Measurements from ENCODE around the gene SPPL3.

The SPPL3 gene

DNA sequence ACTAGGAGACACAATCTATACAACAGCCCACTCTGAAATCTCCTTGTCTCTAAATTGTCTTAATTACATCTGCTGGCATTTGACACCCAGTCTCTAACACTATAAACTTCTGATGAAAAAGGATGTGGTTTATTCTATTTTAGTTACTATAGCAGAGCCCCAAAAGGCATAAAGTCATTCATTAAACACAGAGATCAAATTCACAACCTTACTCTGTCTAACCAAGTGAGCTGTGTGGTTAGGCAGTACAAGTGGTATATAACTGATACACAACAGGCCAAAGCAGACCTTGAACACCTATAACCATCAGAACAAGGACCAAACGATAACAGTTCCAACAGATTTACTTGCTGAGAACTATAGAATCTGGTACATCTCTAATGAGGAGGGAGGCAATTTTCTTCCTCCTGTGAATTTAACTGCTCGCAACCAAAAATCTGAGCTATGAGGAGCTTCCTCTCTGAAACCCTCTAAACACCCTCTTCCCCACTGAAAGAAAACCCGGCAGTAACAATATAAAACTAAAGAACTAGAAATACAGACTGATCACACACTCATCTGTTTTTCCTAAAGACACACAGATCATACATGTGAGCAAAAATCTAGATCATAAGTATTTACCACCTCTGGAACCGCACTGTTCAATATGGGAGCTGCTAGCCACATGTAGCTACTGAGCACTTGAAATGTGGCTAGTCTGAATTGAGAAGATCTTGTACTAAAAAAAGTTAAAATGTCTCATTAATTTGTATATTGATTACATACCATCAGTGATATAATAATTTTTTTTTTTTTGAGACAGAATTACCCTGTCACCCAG lies 17.7 kb downstream of the SPPL3 start:
- Histone ChIP-seq H3K4me1 (ENCODE audit: insufficient read depth, low read length) (peaks cover 4% of the 10 kb centered on the region; the same call in 1 of the 2 replicates), H3K36me3 (ENCODE audit: insufficient read depth, low read depth, low read length) (no peaks in the 10 kb centered on the region), H3K27me3 (ENCODE audit: insufficient read depth, low read length) (no peaks in the 10 kb centered on the region), H3K9me3 (ENCODE audit: insufficient read depth, low read depth, low read length) (no peaks in the 10 kb centered on the region), H3K27ac (ENCODE audit: low read length) (no peak overlapping the region), H3K4me3 (ENCODE audit: low read length) (no peak overlapping the region), H3K9ac (ENCODE audit: low read depth, low read length) (no peak overlapping the region)

DNA sequence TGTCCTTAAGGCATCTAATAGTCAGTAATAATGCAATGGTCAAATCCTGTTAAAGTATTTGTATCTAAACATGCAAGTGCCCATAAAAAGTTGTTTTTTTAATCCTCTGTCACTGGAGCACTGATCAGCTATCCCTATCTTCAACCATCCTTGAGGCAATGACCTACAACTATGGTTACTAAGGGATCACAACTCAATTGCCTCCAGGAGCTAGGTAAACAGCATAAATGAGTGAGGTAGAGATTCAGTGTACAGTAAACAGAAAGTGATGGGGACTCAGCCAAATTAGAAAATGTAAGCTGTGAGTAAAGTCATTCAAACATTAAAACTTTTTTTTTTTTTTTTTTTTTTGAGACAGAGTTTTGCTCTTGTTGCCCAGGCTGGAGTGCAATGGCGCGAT lies 18.6 kb downstream of the SPPL3 start:
- no peak overlapping the region for H3K4me3 ChIP-seq (ENCODE audit: low read length)
- no peaks in the 10 kb centered on the region for H3K9me3 ChIP-seq (ENCODE audit: insufficient read depth, low read depth, low read length)
- H3K27ac ChIP-seq (ENCODE audit: low read length) = no peak overlapping the region
- no peak overlapping the region for H3K9ac ChIP-seq (ENCODE audit: low read depth, low read length)
- no peaks in the 10 kb centered on the region for H3K4me1 ChIP-seq (ENCODE audit: insufficient read depth, low read length)
- no peaks in the 10 kb centered on the region for H3K27me3 ChIP-seq (ENCODE audit: insufficient read depth, low read length)
- no peaks in the 10 kb centered on the region for H3K36me3 ChIP-seq (ENCODE audit: insufficient read depth, low read depth, low read length)

DNA sequence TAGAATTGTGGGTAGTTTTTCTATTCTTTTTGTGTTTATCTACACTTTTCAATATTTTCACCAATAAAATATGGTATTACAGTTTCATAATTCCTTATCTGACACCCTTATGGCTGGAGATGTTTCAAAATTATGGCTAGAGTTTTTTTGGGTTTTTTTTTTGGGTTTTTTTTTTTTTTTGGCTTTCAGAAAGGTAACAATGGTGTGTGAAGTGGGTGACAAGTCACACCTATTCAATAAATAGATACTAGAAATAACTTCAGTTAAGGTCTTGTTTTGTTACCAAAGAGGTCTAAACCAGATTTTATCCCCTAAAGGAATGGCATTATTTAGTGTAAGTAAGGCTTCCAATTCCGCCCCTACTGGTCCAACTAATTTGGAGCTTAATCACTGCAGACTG lies 19.5 kb downstream of the SPPL3 start:
- Histone ChIP-seq H3K27me3 (ENCODE audit: insufficient read depth, low read length) (no peaks in the 10 kb centered on the region), H3K27ac (ENCODE audit: low read length) (no peak overlapping the region), H3K4me1 (ENCODE audit: insufficient read depth, low read length) (no peaks in the 10 kb centered on the region), H3K4me3 (ENCODE audit: low read length) (no peak overlapping the region), H3K36me3 (ENCODE audit: insufficient read depth, low read depth, low read length) (no peaks in the 10 kb centered on the region), H3K9ac (ENCODE audit: low read depth, low read length) (no peak overlapping the region), H3K9me3 (ENCODE audit: insufficient read depth, low read depth, low read length) (no peaks in the 10 kb centered on the region)

DNA sequence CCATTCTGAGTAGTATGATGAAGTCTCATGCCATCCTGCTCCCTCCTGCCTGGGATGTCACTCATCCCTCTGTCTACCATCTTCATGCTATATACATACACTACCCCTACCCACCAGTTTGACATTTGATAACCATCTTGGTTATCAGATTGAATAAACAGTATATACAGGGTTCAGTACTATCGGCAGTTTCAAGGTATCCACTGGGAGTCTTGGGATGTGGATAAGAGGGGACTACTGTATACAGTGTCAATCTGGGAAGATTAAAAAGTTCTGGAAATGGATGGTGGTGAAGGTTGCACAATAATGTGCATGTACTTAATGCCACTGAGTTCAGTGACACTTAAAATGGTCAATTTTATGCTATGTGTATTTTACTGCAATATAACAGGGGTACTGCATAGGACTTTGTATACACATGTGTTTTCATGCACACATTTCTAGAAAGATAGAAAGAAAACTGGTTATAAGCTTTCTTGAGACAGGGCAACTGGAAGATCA lies 22.1 kb downstream of the SPPL3 start:
- Histone ChIP-seq H3K27me3 (ENCODE audit: insufficient read depth, low read length) (no peaks in the 10 kb centered on the region), H3K27ac (ENCODE audit: low read length) (no peak overlapping the region), H3K4me3 (ENCODE audit: low read length) (no peak overlapping the region), H3K36me3 (ENCODE audit: insufficient read depth, low read depth, low read length) (no peaks in the 10 kb centered on the region), H3K4me1 (ENCODE audit: insufficient read depth, low read length) (0 out of 2 replicates have a peak, but pooled peaks cover 4% of the 10 kb centered on the region), H3K9me3 (ENCODE audit: insufficient read depth, low read depth, low read length) (no peaks in the 10 kb centered on the region), H3K9ac (ENCODE audit: low read depth, low read length) (no peak overlapping the region)

DNA sequence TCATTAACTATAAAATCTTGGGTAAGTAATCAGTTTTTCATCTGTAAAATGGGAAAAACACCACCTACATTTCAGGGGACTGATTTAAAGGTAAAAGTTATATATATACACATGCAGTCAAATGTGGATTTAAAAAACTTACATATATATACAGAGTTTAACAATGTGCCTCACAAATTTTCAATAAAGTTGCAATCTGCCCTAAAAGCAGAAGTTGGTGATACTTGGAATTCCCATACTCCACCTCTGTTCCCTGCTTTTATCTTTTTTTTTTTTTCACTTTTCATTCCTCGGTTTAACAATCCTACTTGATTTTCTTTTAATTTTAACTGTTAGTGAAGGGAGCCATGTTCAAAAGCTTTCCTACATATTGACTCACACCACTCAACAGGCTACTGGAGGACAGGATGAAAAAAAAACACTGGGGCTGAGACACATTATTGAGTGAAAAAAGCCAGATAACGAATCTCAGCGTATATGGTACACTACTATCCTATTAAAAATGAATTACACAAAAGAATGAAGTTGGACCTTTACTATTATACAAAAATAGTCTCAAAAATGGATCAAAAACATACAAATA lies 24.3 kb downstream of the SPPL3 start:
- Histone ChIP-seq H3K27ac (ENCODE audit: low read length) (no peak overlapping the region), H3K9ac (ENCODE audit: low read depth, low read length) (no peak overlapping the region), H3K9me3 (ENCODE audit: insufficient read depth, low read depth, low read length) (no peaks in the 10 kb centered on the region), H3K27me3 (ENCODE audit: insufficient read depth, low read length) (no peaks in the 10 kb centered on the region), H3K36me3 (ENCODE audit: insufficient read depth, low read depth, low read length) (no peaks in the 10 kb centered on the region), H3K4me1 (ENCODE audit: insufficient read depth, low read length) (0 out of 2 replicates have a peak, but pooled peaks cover 4% of the 10 kb centered on the region), H3K4me3 (ENCODE audit: low read length) (no peak overlapping the region)

DNA sequence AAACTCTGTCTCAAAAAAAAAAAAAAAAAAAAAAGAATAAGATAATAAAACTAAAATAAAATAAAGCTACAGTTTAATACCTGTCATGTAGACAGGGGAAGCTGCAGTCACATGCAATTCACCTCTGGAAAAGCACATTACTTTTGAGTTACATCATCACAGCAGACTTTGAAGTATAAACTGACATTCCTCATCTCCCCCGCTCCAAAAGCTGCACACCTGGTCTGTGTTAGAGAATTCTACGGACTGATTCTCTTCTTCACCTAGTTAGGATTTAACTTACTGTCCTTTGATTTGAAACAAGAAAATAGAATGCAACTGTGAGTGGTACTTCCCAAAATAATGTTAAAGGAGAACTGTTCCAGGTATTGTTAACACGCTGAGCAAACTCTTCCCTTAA lies 25.1 kb downstream of the SPPL3 start:
- no peak overlapping the region for H3K9ac ChIP-seq (ENCODE audit: low read depth, low read length)
- H3K4me1 ChIP-seq (ENCODE audit: insufficient read depth, low read length) = 0 out of 2 replicates have a peak, but pooled peaks cover 4% of the 10 kb centered on the region
- H3K27me3 ChIP-seq (ENCODE audit: insufficient read depth, low read length) = no peaks in the 10 kb centered on the region
- no peak overlapping the region for H3K4me3 ChIP-seq (ENCODE audit: low read length)
- H3K36me3 ChIP-seq (ENCODE audit: insufficient read depth, low read depth, low read length) = no peaks in the 10 kb centered on the region
- H3K9me3 ChIP-seq (ENCODE audit: insufficient read depth, low read depth, low read length) = no peaks in the 10 kb centered on the region
- no peak overlapping the region for H3K27ac ChIP-seq (ENCODE audit: low read length)

DNA sequence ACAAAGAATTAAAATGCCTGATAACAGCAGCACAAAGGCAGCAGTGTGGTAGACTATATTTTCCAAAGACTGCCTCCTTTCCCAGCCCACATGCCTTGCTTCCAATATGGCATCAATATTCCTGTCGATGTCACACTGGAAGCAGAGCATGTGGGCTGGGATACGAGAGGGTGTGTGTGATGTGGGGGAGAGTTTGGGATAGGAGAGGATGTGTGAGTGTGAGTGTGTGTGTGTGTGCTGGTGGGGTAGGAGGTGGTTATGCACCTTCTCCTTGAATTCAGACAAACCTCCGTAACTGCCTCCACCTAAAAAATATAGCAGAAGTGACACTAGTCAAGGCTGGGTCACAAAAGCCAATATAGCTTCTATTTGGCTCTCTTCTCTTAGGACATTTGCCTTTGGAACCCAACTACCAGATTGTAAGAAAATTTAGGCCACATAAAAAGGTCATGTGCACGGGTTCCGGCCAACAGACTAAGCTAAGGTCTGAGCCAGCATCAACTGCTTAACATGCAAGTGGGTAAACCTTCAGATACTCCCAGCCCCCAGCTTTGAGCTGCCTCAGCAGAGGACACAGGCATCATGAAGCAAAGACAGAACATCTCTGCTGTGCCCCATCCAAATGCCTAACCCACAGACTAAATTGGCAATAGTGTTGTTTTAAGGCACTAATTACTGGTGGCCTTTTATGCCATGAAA lies 29.5 kb downstream of the SPPL3 start:
- H3K4me3 ChIP-seq (ENCODE audit: low read length) = no peak overlapping the region
- no peaks in the 10 kb centered on the region for H3K36me3 ChIP-seq (ENCODE audit: insufficient read depth, low read depth, low read length)
- no peak overlapping the region for H3K27ac ChIP-seq (ENCODE audit: low read length)
- H3K4me1 ChIP-seq (ENCODE audit: insufficient read depth, low read length) = 0 out of 2 replicates have a peak, but pooled peaks cover 4% of the 10 kb centered on the region
- no peak overlapping the region for H3K9ac ChIP-seq (ENCODE audit: low read depth, low read length)
- no peaks in the 10 kb centered on the region for H3K27me3 ChIP-seq (ENCODE audit: insufficient read depth, low read length)
- H3K9me3 ChIP-seq (ENCODE audit: insufficient read depth, low read depth, low read length) = no peaks in the 10 kb centered on the region

DNA sequence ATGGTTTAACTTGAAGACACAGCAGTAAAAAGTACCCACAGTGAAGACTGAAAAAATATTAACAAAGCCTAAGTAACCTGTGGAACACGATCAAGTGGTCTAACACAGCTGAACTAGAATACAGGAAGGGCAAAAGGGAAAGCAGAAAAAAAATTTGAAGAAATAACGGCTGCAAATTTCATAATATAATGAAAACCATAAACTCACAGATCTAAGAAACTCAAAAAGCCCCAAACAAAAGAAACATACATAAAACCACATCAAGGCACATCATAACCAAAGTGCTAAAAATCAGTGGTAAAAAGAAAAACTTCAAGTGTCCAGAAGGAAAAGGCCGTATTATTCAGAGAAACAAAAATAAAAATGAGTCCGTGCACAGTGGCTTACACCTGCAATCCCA lies 30.9 kb downstream of the SPPL3 start:
- Histone ChIP-seq H3K4me3 (ENCODE audit: low read length) (no peak overlapping the region), H3K36me3 (ENCODE audit: insufficient read depth, low read depth, low read length) (no peaks in the 10 kb centered on the region), H3K9ac (ENCODE audit: low read depth, low read length) (no peak overlapping the region), H3K27ac (ENCODE audit: low read length) (no peak overlapping the region), H3K9me3 (ENCODE audit: insufficient read depth, low read depth, low read length) (no peaks in the 10 kb centered on the region), H3K27me3 (ENCODE audit: insufficient read depth, low read length) (no peaks in the 10 kb centered on the region), H3K4me1 (ENCODE audit: insufficient read depth, low read length) (no peaks in the 10 kb centered on the region)

DNA sequence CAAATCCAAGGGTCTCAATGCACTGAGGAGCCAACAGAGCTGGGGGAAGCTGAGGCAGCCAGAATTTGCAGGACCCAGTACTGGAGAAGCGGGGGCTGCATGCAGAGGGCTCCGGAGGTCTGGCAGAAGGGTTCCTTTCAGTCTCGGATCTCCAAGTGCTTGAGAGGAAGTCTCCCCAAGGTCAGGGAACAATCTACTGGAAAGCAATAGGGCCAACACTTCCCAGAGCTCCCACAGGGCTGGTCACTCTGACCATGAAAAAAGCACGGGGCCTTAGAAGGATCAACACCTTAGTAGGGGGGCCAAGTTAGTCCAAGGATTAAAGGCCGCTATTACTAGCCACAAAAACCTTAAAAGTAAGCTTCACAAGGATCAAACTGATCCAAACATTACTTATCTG lies 31.7 kb downstream of the SPPL3 start:
- Histone ChIP-seq H3K27ac (ENCODE audit: low read length) (no peak overlapping the region), H3K4me1 (ENCODE audit: insufficient read depth, low read length) (no peaks in the 10 kb centered on the region), H3K9ac (ENCODE audit: low read depth, low read length) (no peak overlapping the region)

DNA sequence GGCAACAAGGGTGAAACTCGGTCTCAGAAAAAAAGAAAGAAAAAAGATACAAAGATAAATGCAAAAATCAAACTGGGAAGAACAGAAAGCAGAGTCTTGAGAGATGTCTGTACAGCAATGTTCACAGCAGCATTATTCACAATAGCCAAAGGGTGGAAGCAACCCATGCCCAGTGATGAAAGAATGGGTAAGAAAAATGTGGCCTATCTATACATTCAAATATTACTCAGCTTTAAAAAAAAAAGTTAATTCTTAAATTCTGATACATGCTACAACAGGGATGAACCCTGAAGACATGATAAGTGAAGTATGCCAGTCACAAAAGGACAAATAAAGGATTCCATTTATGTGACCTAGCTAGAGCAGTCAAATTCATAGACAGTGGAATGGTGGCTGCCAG lies 33.7 kb downstream of the SPPL3 start:
- Histone ChIP-seq H3K27me3 (ENCODE audit: insufficient read depth, low read length) (no peaks in the 10 kb centered on the region), H3K36me3 (ENCODE audit: insufficient read depth, low read depth, low read length) (no peaks in the 10 kb centered on the region), H3K9ac (ENCODE audit: low read depth, low read length) (no peak overlapping the region), H3K4me1 (ENCODE audit: insufficient read depth, low read length) (no peaks in the 10 kb centered on the region), H3K27ac (ENCODE audit: low read length) (no peak overlapping the region), H3K9me3 (ENCODE audit: insufficient read depth, low read depth, low read length) (no peaks in the 10 kb centered on the region), H3K4me3 (ENCODE audit: low read length) (no peak overlapping the region)

More for the DNA sequence above, 31.7 kb downstream of the SPPL3 start:
- Histone ChIP-seq H3K9me3 (ENCODE audit: insufficient read depth, low read depth, low read length) (no peaks in the 10 kb centered on the region), H3K4me3 (ENCODE audit: low read length) (no peak overlapping the region), H3K36me3 (ENCODE audit: insufficient read depth, low read depth, low read length) (no peaks in the 10 kb centered on the region), H3K27me3 (ENCODE audit: insufficient read depth, low read length) (no peaks in the 10 kb centered on the region)

DNA sequence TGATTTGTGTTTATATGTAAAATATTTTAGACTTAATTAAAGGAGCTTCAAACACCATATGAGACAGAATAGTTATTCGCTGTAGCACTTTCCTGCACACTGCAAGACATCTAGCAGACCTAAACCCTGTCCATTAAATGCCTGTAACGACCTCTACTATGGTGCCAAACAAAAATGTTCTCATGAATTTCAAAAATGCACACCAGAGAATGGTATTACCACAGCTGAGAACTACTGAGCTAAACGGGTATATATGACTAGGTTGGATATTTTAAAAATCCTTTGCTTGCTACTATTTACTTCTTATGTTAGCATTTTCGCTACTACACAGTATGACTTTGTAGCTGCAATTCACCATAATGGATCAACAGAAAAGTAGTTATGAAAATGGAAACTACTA lies 34.8 kb downstream of the SPPL3 start:
- H3K9ac ChIP-seq (ENCODE audit: low read depth, low read length) = no peak overlapping the region
- no peak overlapping the region for H3K4me3 ChIP-seq (ENCODE audit: low read length)
- no peaks in the 10 kb centered on the region for H3K9me3 ChIP-seq (ENCODE audit: insufficient read depth, low read depth, low read length)
- H3K27ac ChIP-seq (ENCODE audit: low read length) = no peak overlapping the region
- H3K36me3 ChIP-seq (ENCODE audit: insufficient read depth, low read depth, low read length) = no peaks in the 10 kb centered on the region
- no peaks in the 10 kb centered on the region for H3K4me1 ChIP-seq (ENCODE audit: insufficient read depth, low read length)
- no peaks in the 10 kb centered on the region for H3K27me3 ChIP-seq (ENCODE audit: insufficient read depth, low read length)
